Measurements from ENCODE around the gene HLA-DPB1.

The HLA-DPB1 gene

DNA sequence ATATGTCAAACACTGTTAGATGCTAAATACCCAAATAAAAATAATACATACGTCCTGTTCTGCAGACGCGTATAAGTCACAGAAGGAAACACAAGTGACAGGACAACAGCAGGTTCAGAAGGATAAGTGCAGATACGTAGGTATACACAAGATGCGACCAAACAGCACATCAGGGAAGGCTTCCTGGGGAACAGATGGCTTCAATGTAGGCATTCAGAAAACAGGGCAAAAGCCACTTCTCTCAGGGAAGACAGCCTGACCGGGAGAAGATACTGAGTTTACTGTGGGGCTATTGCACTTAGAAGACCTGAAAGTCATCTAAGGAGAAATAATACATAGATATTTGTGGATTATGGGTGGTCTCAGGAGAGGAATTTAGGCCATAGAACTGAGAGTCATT is 4.2 kb upstream of the HLA-DPB1 start:
- peak overlapping the region; percentile 79 for H3K4me3 ChIP-seq (ENCODE audit: low read depth, low read length)
- TF ChIP-seq CTCF (IDR thresholded peaks at IDR 0.05; ENCODE audit: borderline replicate concordance, insufficient read depth, low read depth, low read length) = no peak

GRCh38 chr6:33072508-33073100 is 3.2 kb upstream of the HLA-DPB1 start:
- peak overlapping the region; percentile 79 for H3K4me3 ChIP-seq (ENCODE audit: low read depth, low read length)
- TF ChIP-seq CTCF (IDR thresholded peaks at IDR 0.05; ENCODE audit: borderline replicate concordance, insufficient read depth, low read depth, low read length) = no peak

- TF ChIP-seq CTCF (IDR thresholded peaks at IDR 0.05; ENCODE audit: borderline replicate concordance, insufficient read depth, low read depth, low read length) = no peak
- H3K4me3 ChIP-seq (ENCODE audit: low read depth, low read length) = peak within 1 kb of the TSS; percentile 79
Observed at GRCh38 chr6:33073431-33073871, 2.3 kb upstream of the HLA-DPB1 start, which contains the start of gene HLA-DPA1. TSS of gene HLA-DPA1 (minus strand) at chr6:33073649.

GRCh38 chr6:33075208-33075567 is 602 bp upstream of the HLA-DPB1 start:
- TF ChIP-seq CTCF (IDR thresholded peaks at IDR 0.05; ENCODE audit: borderline replicate concordance, insufficient read depth, low read depth, low read length) = no peak
- H3K4me3 ChIP-seq (ENCODE audit: low read depth, low read length) = peak overlapping the region; percentile 41

- peak overlapping the region; percentile 75 for H3K4me3 ChIP-seq (ENCODE audit: low read depth, low read length)
- no peak for TF ChIP-seq CTCF (IDR thresholded peaks at IDR 0.05; ENCODE audit: borderline replicate concordance, insufficient read depth, low read depth, low read length)
Observed at GRCh38 chr6:33076406-33076934, 680 bp downstream of the HLA-DPB1 start.

DNA sequence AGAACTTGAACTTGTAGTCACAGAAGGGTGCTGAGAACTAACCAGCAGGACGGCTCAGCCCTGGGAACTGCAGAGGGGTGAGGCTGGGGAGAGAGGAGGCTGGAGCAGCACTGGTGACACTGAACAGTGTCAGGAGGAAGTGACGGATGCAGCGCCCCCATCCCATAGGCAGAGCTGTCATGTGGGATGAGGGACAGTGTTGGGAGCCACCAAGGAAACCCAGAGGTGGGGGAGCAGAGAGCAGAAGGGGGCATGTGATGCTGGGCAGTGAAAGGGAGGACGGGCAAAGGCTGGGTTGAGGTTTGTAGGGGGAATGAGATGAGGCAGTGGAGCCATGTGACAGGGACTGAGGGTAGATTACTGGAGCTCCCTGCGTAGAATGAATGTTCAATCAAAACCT is 2.1 kb downstream of the HLA-DPB1 start:
- peak overlapping the region; percentile 54 for H3K4me3 ChIP-seq (ENCODE audit: low read depth, low read length)

More for the DNA sequence above, 2.1 kb downstream of the HLA-DPB1 start:
- TF ChIP-seq CTCF (IDR thresholded peaks at IDR 0.05; ENCODE audit: borderline replicate concordance, insufficient read depth, low read depth, low read length) = no peak

Data from GM12875 (cell line).